Heart right ventricle (tissue), 16 donors: ENCODE data around the gene SOCS4. TPM values are rescaled to one million over a fixed set of nuclear protein-coding genes. Genes with fewer than 3 reads are reported as not detected.
"Not testable (repeated sequence)": the region's sequence is repeated elsewhere in the genome, so short reads cannot be mapped to it uniquely, and the experiment has no call there.

Experiments
- ATAC-seq, 8 donors: fragments of 200-7000 bp; cut with Tn5 transposase; one replicate each; pipeline ENCODE4 v1.9.1; 2020; ENCODE audit warnings: mild to moderate bottlenecking in 8 of 8, moderate library complexity in 8 of 8, moderate number of reproducible peaks in 1 of 8
- DNase-seq, 2 donors: peaks; one replicate each; pipeline ENCODE4 v3.0.0-alpha.2; 2020
- H3K27ac ChIP-seq, 10 donors: fragments of 200-600 bp; sonication (generic) in 2 of 10; one replicate each; pipeline versions ENCODE4 v1.5.0 to v1.8.0; 2020 to 2022; ENCODE audit warnings: mild to moderate bottlenecking in 3 of 10
- H3K27me3 ChIP-seq, 7 donors: fragments of 200-600 bp; one replicate each; pipeline ENCODE4 v1.8.0; 2021 to 2022; ENCODE audit warnings: mild to moderate bottlenecking in 2 of 7
- H3K36me3 ChIP-seq, 9 donors: fragments of 200-600 bp; sonication (generic) in 1 of 9; one replicate each; pipeline versions ENCODE4 v1.5.0 to v1.8.0; 2020 to 2022; ENCODE audit warnings: mild to moderate bottlenecking in 2 of 9
- H3K4me1 ChIP-seq, 9 donors: fragments of 200-600 bp; sonication (generic) in 1 of 9; one replicate each; pipeline versions ENCODE4 v1.5.0 to v1.8.0; 2020 to 2022; ENCODE audit warnings: mild to moderate bottlenecking in 4 of 9
- H3K4me3 ChIP-seq, 10 donors: fragments of 200-600 bp; sonication (generic) in 2 of 10; one replicate each; pipeline versions ENCODE4 v1.5.0 to v1.8.0; 2020 to 2022; ENCODE audit warnings: mild to moderate bottlenecking in 7 of 10, moderate library complexity in 2 of 10
- H3K9me3 ChIP-seq, 11 donors: fragments of 200-600 bp in 10 of 11; sonication (generic) in 2 of 11; one replicate each; pipeline versions ENCODE4 v1.5.0 to v1.8.0; 2013 to 2022; ENCODE audit warnings: mild to moderate bottlenecking in 2 of 11, control low read depth in 1 of 11, moderate library complexity in 1 of 11
- CTCF ChIP-seq, 9 donors: fragments of 200-600 bp; sonication (generic) in 2 of 9; IDR thresholded peaks; one replicate each; pipeline versions ENCODE4 v1.5.0 to v1.8.0; 2021 to 2022; ENCODE audit warnings: antibody characterized with exemption in 9 of 9, mild to moderate bottlenecking in 5 of 9, moderate library complexity in 1 of 9
- WGBS, 2 donors: extraction: QIAGEN DNeasy Blood & Tissue Kit; methylation state at CpG; one replicate each; pipeline ENCODE4 v1.1.7; 2013; ENCODE audit warnings: inconsistent platforms in 1 of 2; 5-methylcytosine and 5-hydroxymethylcytosine counted together
- intact Hi-C, 10 donors: fragments of 100-400 bp; cut with DNase I; formaldehyde crosslinking; loops; one replicate each; pipeline versions ENCODE4 v1.11.1 to v1.14.2; 2022
- polyA plus RNA-seq, 2 donors: library from polyadenylated mRNA; stranded (reverse); fragments of 200-250 nt; gene quantifications; one replicate each; pipeline ENCODE4 v1.2.3, GENCODE V29; 2013
- total RNA-seq, 10 donors: library from RNA; stranded (reverse); fragmentation: NEBNext Ultra II Directional in 3 of 10; extraction: Animal tissue kit (Norgen Biotek cat#: 25700) in 3 of 10; gene quantifications; one replicate each; pipeline versions ENCODE4 v1.2.1 to v1.2.4, GENCODE V29; 2021 to 2023
- donor health status: Arrhythmogenic right ventricular cardiomyopathy.
- donor health status: ischemic (EF 13 %, LVEDD 7.1; RV severe dilation, severe dysfunction).
- donor health status: healthy with polysubstance abuse.
- donor health status: DM: no; HTN: yes; CAD: no.
- donor health status: DM: no; HTN: no; CAD: no.
- donor health status: ischemic (EF 25% LVEDD 6.9; RV normal size, moderate dysfunction).
- donor health status: ischemic (EF 25% LVEDD 5.7; RV mildly dilated, moderate dysfunction).
- donor health status: healthy.
- donor health status: DM: yes; HTN: yes; CAD: no.
- donor health status: Ischemic cardiomyopathy.
- donor health status: ischemic (EF 35%, LVEDD 5.7; RV mildly dilated, moderate dysfunction).
- donor health status: nonischemic (EF 11% LVEDD 7.7; RV severe dilation, severe dysfunction).
- donor health status: DM: yes; HTN: yes; CAD: no.
- donor health status: PGD.
- donor health status: ischemic (EF 29% LVEDD 5.4; RV normal size, mild dysfunction).
- donor health status: nonischemic (EF 23%, LVEDD 6.1; RV moderate dilation, normal function).

The SOCS4 gene
- total and polyA plus RNA-seq, 12 donors: 4.7 to 24.2 (median 16.0) TPM

- H3K4me3 ChIP-seq: no peak overlapping the region
- TF ChIP-seq CTCF (IDR thresholded peaks at IDR 0.05): no peak
- WGBS, 2 donors: 93 to 94% methylated on average over 3 of the region's 3 CpGs
- H3K27ac ChIP-seq: no peak overlapping the region
- H3K36me3 ChIP-seq: peaks cover 0 to 23% (median 0%) of the 10 kb centered on the region in 9 donors
- H3K27me3 ChIP-seq: no peaks in the 10 kb centered on the region
- intact Hi-C loops: no loop called here
- DNase-seq (no peak), ATAC-seq (no peak)
- no peaks in the 10 kb centered on the region for H3K4me1 ChIP-seq
- H3K9me3 ChIP-seq: no peaks in the 10 kb centered on the region
These were observed 26.7 kb upstream of the SOCS4 start for GRCh38 chr14:55000381-55000780.

GRCh38 chr14:55005071-55005470 lies 22.0 kb upstream of the SOCS4 start:
- no peak for ATAC-seq
- H3K4me3 ChIP-seq: no peak overlapping the region
- H3K9me3 ChIP-seq: no peaks in the 10 kb centered on the region
- TF ChIP-seq CTCF (IDR thresholded peaks at IDR 0.05): no peak
- DNase-seq: no peak
- intact Hi-C loops: no loop called here
- H3K4me1 ChIP-seq: no peaks in the 10 kb centered on the region
- H3K27me3 ChIP-seq: no peaks in the 10 kb centered on the region
- 74 to 76% methylated on average over 4 of the region's 4 CpGs for WGBS, 2 donors
- H3K36me3 ChIP-seq: peaks cover 0 to 48% (median 4%) of the 10 kb centered on the region in 9 donors
- H3K27ac ChIP-seq: no peak overlapping the region

- H3K27me3 ChIP-seq: no peaks in the 10 kb centered on the region
- 79 to 92% methylated on average over 2 of the region's 2 CpGs for WGBS, 2 donors
- no peak overlapping the region for H3K4me3 ChIP-seq
- H3K36me3 ChIP-seq: peaks cover 0 to 10% (median 0%) of the 10 kb centered on the region in 9 donors
- no peak for DNase-seq
- no peaks in the 10 kb centered on the region for H3K9me3 ChIP-seq
- no peaks in the 10 kb centered on the region for H3K4me1 ChIP-seq
- TF ChIP-seq CTCF (IDR thresholded peaks at IDR 0.05): no peak
- no peak for ATAC-seq
- intact Hi-C loops: no loop called here
- no peak overlapping the region for H3K27ac ChIP-seq
These were observed 12.0 kb upstream of the SOCS4 start for GRCh38 chr14:55015006-55015405.

- DNase-seq (no peak), ATAC-seq (no peak)
- H3K4me3 ChIP-seq: no peak overlapping the region
- no peaks in the 10 kb centered on the region for H3K9me3 ChIP-seq
- TF ChIP-seq CTCF (IDR thresholded peaks at IDR 0.05): no peak
- no peak overlapping the region for H3K27ac ChIP-seq
- no peaks in the 10 kb centered on the region for H3K27me3 ChIP-seq
- H3K4me1 ChIP-seq: no peaks in the 10 kb centered on the region
- no peaks in the 10 kb centered on the region for H3K36me3 ChIP-seq
- WGBS, 2 donors: 77 to 82% methylated on average over 2 of the region's 2 CpGs
- intact Hi-C loops: no loop called here
These were observed 7.0 kb upstream of the SOCS4 start for GRCh38 chr14:55019968-55020554.

GRCh38 chr14:55024365-55024764 lies 2.7 kb upstream of the SOCS4 start:
- H3K36me3 ChIP-seq, ATAC-seq, H3K9me3 ChIP-seq, H3K4me3 ChIP-seq, H3K27me3 ChIP-seq, intact Hi-C loops, DNase-seq, H3K27ac ChIP-seq: not testable (repeated sequence)
- 92% methylated on average over 2 of the region's 5 CpGs for WGBS, 2 donors
- peaks cover 3 to 32% (median 25%) of the 10 kb centered on the region in 9 donors for H3K4me1 ChIP-seq
